Fibroblast of mammary gland (primary cell): ENCODE measurements around the gene UBE2I.

Source experiments
- DNase-seq: peaks from one replicate; pipeline ENCODE4 v3.0.0-alpha.2; 2010; ENCODE audit warnings: low read depth
- H3K4me3 ChIP-seq: 2 replicates; pipeline ENCODE4 v1.5.1; 2011; ENCODE audit warnings: low read depth, mild to moderate bottlenecking, low read length, moderate library complexity; ENCODE audit not compliant: control insufficient read depth
- CTCF ChIP-seq: conservative IDR thresholded peaks from 2 replicates; pipeline ENCODE4 v1.5.1; 2011; ENCODE audit warnings: low read depth, low read length, inconsistent platforms; ENCODE audit not compliant: control insufficient read depth, insufficient read depth

UBE2I gene

GRCh38 chr16:1348441-1348840 lies 39.0 kb downstream of the UBE2I start:
- TF ChIP-seq CTCF: no peak
- no peak overlapping the region for H3K4me3 ChIP-seq
- DNase-seq: no peak

- H3K4me3 ChIP-seq: no peak overlapping the region
- no peak for TF ChIP-seq CTCF
- DNase-seq: no peak
Observed at GRCh38 chr16:1348926-1349325, 39.5 kb downstream of the UBE2I start.

- TF ChIP-seq CTCF: no peak
- H3K4me3 ChIP-seq: no peak overlapping the region
- no peak for DNase-seq
Observed at GRCh38 chr16:1349351-1349750, 39.9 kb downstream of the UBE2I start.

- no peak overlapping the region for H3K4me3 ChIP-seq
- no peak for TF ChIP-seq CTCF
Observed at GRCh38 chr16:1349951-1350350, 40.5 kb downstream of the UBE2I start.

GRCh38 chr16:1350691-1351090 lies 41.3 kb downstream of the UBE2I start:
- H3K4me3 ChIP-seq: peak overlapping the region; percentile 68
- no peak for TF ChIP-seq CTCF
- no peak for DNase-seq

More at GRCh38 chr16:1349951-1350350, 40.5 kb downstream of the UBE2I start:
- no peak for DNase-seq

- no peak for TF ChIP-seq CTCF
- no peak for DNase-seq
- peak overlapping the region; percentile 68 for H3K4me3 ChIP-seq
Observed at GRCh38 chr16:1351215-1351581, 41.8 kb downstream of the UBE2I start.

GRCh38 chr16:1351582-1352362 lies 42.3 kb downstream of the UBE2I start, which contains the start of the genes GNPTG and TSR3:
Gene GNPTG (plus strand): TSS chr16:1351931. CDS start chr16:1351966, 35 bp downstream.
Gene TSR3 (minus strand): TSS chr16:1351878. CDS start chr16:1351804, 74 bp downstream.
- TF ChIP-seq CTCF: no peak
- peak within 1 kb of the TSS; percentile 82 for H3K4me3 ChIP-seq
- DNase-seq: peak; percentile 85
